Measurements from ENCODE around the gene RIPK4. TPM values are rescaled to one million over a fixed set of nuclear protein-coding genes. Genes with fewer than 3 reads are reported as not detected.

The RIPK4 gene
- total RNA-seq, 4 donors from 2014 or later = 0.91 to 1.7 (median 1.1) TPM

DNA sequence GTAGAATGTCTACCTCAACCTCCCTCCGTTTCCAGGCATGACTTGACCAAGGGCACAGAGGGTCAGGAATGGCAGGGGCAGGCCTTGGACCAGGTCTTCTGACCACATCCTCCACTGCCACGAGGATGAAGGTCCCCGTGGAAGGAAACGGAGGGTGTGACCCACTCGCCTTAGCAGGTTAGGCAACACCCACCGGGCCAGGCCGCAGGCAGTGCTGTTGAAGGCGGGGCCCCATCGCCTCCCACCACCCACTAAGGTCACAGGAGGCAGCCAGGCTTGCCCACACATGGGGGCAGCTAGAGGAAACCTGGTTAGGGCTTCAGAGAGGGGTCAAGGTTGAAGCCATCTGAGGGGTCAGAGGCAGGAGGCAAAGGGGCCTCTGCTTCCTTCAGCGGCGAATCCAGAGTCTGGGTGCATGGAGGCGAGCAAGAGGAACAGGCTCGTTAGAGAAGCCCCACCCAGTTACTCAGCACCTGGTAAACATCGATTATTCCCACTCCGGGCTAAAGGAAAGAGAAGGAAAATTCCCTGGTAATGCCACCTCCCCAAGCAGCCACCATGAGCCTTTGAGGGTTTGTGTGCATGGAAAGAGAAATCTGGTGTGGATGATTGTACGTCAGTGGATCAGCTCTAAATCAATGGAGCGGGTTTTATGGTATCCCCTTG is 37.0 kb downstream of the RIPK4 start:
- H3K27ac ChIP-seq (replicated peaks in 1 of 4) = no peak overlapping the region
- intact Hi-C loops (cut with DNase I) = no loop called here
- peaks cover 0 to 17% (median 16%) of the 10 kb centered on the region in 4 donors for H3K4me1 ChIP-seq
- H3K36me3 ChIP-seq = no peaks in the 10 kb centered on the region
- no peak overlapping the region for H3K4me3 ChIP-seq
- peaks cover 0 to 22% (median 5%) of the 10 kb centered on the region in 4 donors for H3K9me3 ChIP-seq
- WGBS = 78% methylated on average over 17 of the region's 17 CpGs
- peaks cover 0 to 75% (median 4%) of the 10 kb centered on the region in 4 donors for H3K27me3 ChIP-seq
- TF ChIP-seq EP300 (IDR thresholded peaks at IDR 0.05) = no peak
- no peak for TF ChIP-seq POLR2A (IDR thresholded peaks at IDR 0.05; ENCODE audit: low read depth)
- TF ChIP-seq POLR2AphosphoS5 (IDR thresholded peaks at IDR 0.05) = no peak
- TF ChIP-seq, protein P1, sequence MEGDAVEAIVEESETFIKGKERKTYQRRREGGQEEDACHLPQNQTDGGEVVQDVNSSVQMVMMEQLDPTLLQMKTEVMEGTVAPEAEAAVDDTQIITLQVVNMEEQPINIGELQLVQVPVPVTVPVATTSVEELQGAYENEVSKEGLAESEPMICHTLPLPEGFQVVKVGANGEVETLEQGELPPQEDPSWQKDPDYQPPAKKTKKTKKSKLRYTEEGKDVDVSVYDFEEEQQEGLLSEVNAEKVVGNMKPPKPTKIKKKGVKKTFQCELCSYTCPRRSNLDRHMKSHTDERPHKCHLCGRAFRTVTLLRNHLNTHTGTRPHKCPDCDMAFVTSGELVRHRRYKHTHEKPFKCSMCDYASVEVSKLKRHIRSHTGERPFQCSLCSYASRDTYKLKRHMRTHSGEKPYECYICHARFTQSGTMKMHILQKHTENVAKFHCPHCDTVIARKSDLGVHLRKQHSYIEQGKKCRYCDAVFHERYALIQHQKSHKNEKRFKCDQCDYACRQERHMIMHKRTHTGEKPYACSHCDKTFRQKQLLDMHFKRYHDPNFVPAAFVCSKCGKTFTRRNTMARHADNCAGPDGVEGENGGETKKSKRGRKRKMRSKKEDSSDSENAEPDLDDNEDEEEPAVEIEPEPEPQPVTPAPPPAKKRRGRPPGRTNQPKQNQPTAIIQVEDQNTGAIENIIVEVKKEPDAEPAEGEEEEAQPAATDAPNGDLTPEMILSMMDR (IDR thresholded peaks at IDR 0.05) = no peak
- DNase-seq (ENCODE audit: extremely low spot score) = no peak

DNA sequence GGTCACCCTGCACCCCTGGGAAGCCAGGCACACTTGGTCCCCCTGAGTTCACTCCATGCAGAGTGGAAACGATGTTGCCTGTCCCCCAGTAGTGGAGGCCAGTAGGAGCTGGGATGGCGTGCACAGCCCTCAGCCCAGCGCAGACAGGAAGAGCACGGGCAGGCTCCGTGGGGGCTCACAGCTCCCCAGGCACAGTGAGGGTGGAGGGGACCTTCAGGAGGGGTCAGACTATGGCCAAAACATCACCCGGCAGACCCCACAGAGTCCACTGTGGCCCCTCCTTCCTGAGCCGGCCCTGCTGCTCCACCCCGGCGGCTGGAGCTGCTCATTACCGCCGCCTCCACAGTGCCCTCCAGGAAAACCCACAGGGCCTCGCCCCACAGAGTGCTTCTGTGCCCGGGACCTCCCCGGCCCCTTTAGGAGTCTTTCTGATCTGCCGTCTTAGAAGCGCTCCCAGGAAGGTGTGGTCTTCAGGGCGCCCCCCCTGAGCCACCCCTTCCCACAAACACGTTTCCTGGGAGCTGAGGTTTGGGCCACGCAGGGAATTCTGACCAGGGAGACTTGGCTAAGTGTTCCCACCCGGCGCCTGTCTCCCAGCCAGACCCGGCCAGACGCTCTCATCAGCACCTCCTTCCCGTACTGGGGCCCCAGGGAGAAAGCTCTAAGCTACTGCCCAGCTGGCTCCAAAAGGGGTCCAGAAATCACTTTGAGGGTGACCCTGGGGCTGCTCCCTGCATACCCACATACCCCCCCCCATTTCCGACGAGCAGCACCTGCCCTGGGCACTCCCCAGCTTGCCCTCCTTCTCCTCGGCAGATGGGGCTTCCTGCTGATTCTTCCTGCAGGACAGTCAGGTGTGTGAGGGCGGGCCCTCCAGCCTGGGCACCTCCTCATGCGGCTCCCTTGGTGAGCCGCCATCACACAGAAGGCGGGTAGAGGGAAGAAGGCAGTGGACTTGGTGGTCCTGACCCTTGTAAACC is 38.8 kb downstream of the RIPK4 start:
- Histone ChIP-seq H3K4me3 (no peak overlapping the region), H3K27ac (replicated peaks in 1 of 4) (no peak overlapping the region), H3K27me3 (peaks cover 0 to 73% (median 4%) of the 10 kb centered on the region in 4 donors), H3K4me1 (peaks cover 0 to 17% (median 16%) of the 10 kb centered on the region in 4 donors), H3K36me3 (no peaks in the 10 kb centered on the region), H3K9me3 (peaks cover 0 to 16% (median 5%) of the 10 kb centered on the region in 4 donors)
- no peak for DNase-seq (ENCODE audit: extremely low spot score)
- WGBS = 63% methylated on average over 21 of the region's 31 CpGs
- TF ChIP-seq POLR2AphosphoS5 (IDR thresholded peaks at IDR 0.05) (no peak), POLR2A (IDR thresholded peaks at IDR 0.05; ENCODE audit: low read depth) (no peak), EP300 (IDR thresholded peaks at IDR 0.05) (no peak)
- TF ChIP-seq, protein P1 (IDR thresholded peaks at IDR 0.05) = no peak
- intact Hi-C loops (cut with DNase I) = no loop called here

DNA sequence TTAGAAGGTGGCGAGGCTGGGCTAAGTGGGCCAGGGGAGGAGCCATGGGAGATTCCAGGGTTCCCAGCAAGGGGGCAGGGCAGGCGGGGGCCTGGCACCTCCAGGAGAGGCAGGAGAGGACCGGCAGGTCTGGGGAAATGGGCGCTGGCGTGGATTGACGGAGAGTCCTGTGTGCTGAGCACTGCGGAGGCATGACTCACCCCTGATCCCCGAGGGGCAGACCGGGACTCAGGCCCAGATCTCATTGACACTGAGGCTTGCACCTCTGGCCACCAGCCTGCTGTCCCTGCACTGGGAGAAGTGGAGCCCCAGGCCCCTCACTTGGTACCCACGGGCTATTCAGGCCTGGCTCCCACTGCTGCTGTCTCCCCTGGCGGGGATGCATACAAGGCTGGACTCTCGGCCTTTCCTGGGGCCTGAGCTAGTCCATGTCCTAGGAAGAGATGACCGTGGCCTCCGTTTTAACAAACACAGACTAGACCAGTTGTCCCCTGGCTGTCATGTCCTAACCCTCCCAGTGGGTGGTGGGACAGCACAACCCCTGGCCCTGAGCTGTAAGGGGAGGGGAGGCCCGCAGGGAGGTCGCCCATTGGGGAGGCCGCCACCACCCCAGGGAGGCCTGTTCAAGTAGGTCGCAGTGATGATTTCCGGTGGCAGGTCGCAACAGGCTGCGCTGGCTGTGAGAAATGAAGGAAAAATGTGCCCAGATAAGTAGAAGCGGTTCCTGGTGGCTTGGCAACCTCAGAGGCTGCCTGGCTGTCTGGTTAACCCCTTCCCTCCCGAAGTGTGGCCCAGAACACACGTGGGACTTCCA is 39.7 kb downstream of the RIPK4 start:
- DNase-seq (ENCODE audit: extremely low spot score) = no peak
- no peak for TF ChIP-seq POLR2A (IDR thresholded peaks at IDR 0.05; ENCODE audit: low read depth)
- no peak for TF ChIP-seq POLR2AphosphoS5 (IDR thresholded peaks at IDR 0.05)
- TF ChIP-seq EP300 (IDR thresholded peaks at IDR 0.05) = no peak
- TF ChIP-seq, protein P1 (IDR thresholded peaks at IDR 0.05) = no peak
- H3K4me1 ChIP-seq = peaks cover 0 to 17% (median 16%) of the 10 kb centered on the region in 4 donors
- H3K27me3 ChIP-seq = peaks cover 0 to 79% (median 4%) of the 10 kb centered on the region in 4 donors
- H3K27ac ChIP-seq (replicated peaks in 1 of 4) = no peak overlapping the region
- H3K9me3 ChIP-seq = peaks cover 0 to 11% (median 5%) of the 10 kb centered on the region in 4 donors
- H3K4me3 ChIP-seq = no peak overlapping the region
- H3K36me3 ChIP-seq = no peaks in the 10 kb centered on the region
- intact Hi-C loops (cut with DNase I) = no loop called here
- WGBS = 61% methylated on average over 23 of the region's 24 CpGs

- intact Hi-C loops (cut with DNase I) = no loop called here
Observed at GRCh38 chr21:41726630-41726969, 40.3 kb downstream of the RIPK4 start.

More at GRCh38 chr21:41726630-41726969, 40.3 kb downstream of the RIPK4 start:
- Histone ChIP-seq H3K27ac (replicated peaks in 1 of 4) (no peak overlapping the region), H3K4me3 (no peak overlapping the region), H3K27me3 (peaks cover 0 to 79% (median 4%) of the 10 kb centered on the region in 4 donors), H3K36me3 (no peaks in the 10 kb centered on the region), H3K4me1 (peaks cover 0 to 17% (median 16%) of the 10 kb centered on the region in 4 donors), H3K9me3 (peaks cover 0 to 6% (median 2%) of the 10 kb centered on the region in 4 donors)
- DNase-seq (ENCODE audit: extremely low spot score) = no peak
- no peak for TF ChIP-seq POLR2A (IDR thresholded peaks at IDR 0.05; ENCODE audit: low read depth)
- no peak for TF ChIP-seq EP300 (IDR thresholded peaks at IDR 0.05)
- TF ChIP-seq POLR2AphosphoS5 (IDR thresholded peaks at IDR 0.05) = no peak
- 75% methylated on average over 9 of the region's 9 CpGs for WGBS

Data from esophagus muscularis mucosa (tissue), 4 donors.